Measurements from ENCODE around the gene BCL3.
A peak's percentile ranks its signal among the peaks of the same experiment; 100 is the strongest.

Gene BCL3

GRCh38 chr19:44788971-44789370 is 40.5 kb downstream of the BCL3 start:
- no peak for DNase-seq (ENCODE audit: low read depth in 2 of 2)

- no peak for DNase-seq (ENCODE audit: low read depth in 2 of 2)
Measured at GRCh38 chr19:44789943-44790483, 41.5 kb downstream of the BCL3 start.

- no peak for DNase-seq (ENCODE audit: low read depth in 2 of 2)
Measured at GRCh38 chr19:44792281-44792680, 43.8 kb downstream of the BCL3 start.

DNA sequence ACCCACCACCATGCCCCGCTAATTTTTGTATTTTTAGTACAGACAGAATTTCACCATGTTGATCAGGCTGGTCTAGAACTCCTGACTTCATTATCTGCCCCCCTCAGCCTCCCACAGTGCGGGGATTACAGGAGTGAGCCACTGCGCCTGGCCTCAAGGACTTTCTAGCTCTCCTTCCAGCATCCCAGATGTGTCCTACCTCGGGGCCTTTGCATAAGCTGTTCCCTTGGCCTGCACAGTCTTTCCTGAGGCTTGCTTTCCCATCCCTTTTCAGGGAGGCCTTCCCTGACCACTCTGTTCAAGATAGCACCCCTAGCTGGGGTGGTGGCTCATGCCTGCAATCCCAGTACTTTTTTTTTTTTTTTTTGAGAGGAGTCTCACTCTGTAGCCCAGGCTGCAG is 46.1 kb downstream of the BCL3 start:
- no peak for DNase-seq (ENCODE audit: low read depth in 2 of 2)

DNA sequence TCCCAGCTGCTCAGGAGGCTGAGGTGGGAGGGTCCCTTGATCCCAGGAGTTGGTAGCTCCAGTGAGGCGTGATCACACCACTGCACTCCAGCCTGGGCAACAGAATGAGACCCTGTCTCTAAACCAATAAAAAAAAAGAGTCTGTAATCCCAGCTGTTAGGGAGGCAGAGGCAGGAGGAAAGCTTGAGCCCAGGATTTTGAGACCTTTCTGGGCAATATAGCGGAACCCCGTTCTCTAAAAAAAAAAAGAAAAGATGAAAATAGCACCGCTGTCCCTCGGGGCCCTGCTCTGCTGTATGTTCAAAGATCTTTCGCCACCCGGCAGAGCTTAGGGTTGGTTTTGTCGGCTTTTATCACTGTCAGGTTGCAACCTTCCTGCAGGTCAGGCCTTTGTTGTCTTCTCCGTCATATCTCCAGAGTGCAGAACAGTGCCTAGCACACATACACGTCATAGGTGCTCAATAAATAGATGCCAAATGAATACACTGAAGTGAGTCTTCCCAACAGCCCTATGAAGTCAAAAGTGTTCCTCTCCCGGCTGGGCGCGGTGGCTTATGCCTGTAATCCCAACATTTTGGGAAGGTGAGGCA is 47.0 kb downstream of the BCL3 start:
- no peak for DNase-seq (ENCODE audit: low read depth in 2 of 2)

DNA sequence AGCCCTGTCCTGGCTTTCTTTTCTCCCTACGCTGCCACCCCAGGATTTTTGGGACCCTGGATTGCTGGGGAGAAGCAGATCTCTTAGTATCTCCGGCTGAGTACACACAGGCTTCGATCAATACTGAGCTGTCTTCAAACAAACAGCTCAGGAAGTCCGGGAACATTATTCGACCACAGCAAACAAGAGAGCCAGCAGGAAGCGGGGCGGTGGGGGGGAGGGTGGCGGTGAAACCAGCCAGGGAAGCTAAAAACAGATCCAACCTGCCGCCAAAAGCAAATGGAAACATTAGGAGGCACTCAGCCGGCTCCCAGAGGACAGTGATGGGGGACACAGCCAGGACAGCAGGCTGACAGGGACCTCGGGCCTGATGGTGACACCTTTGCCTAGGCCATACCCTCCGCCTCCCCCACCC is 48.2 kb downstream of the BCL3 start:
- no peak for DNase-seq (ENCODE audit: low read depth in 2 of 2)

DNA sequence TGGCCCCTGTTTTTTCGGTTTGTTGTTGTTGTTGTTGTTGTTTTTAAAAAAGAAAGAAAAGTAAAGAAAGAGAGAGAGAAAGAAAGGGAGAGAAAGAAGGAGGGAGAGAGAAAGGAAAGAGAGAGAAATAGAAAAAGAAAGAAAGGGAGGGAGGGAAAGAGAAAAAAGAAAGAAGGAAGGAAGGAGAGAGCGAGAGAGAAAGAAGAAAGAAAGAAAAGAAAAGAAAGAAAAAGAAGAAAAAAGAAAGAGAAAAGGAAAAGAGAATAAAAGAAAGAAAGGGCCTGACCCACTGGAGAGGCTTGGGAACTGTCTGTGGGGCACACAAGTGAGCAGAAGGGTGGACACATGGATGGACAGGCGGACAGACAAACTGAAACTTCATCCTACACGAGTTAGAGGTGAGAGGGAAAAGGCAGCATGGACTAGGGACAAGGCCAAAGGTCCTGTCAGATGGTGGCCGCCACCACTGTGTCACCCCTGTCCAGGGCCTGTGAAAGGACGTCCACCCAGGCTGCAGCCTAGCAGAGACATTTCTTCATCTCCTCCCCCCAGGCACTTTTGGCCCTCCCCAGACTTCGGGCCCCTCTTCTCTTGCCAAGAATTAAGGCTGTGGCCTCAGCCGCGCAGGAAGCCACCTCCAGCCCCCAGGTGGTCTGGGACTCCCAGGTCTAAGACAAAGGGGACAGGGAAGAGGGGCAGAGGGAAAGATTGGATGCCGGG is 51.3 kb downstream of the BCL3 start:
- DNase-seq (ENCODE audit: low read depth in 2 of 2): no peak

GRCh38 chr19:44800461-44800860 is 52.0 kb downstream of the BCL3 start:
- DNase-seq (ENCODE audit: low read depth in 2 of 2): peak; percentile 51 to 72

DNA sequence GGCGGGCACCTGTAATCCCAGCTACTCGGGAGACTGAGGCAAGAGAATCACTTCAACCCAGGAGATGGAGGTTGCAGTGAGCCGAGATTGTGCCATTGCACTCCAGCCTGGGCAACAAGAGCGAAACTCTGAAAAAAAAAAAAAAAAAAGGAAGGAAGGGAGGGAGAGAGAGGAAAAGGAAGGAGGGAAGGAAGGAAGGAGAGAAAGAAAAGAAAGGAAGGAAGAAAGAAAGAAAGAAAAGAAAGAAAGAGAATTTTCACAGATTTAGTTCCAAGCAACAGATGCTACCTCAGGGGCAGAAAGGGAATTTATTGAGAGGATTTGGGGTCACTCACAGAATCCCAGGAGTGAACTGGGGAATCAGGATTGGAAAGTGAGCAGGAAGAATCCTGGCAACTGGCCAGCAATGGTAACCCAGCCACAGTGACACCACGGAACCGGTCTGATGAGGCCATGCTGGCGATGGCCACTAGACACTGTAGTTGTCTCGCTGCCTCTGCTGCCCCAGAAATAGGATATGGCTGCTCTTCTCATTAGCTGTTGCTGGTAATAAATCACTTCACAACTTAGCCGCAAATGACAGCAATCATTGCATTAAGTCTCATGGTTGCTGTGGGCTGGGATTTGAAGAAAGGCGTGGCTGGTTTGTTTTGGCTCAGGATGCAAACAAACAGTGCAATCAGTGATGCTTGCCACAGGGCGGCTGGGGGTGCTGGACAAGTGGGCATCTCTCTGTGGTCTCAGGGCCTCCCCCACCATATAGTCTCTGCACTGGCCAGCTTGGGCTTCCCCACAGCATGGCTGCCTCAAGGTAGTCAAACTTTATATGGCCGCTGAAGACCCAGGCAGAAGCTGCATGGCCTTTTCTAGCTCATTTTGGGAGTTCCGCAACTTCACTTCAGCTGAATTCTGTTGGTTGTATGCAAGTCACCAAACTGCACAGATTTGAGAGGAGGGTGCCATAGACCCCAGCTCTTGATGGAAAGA is 55.2 kb downstream of the BCL3 start:
- DNase-seq (ENCODE audit: low read depth in 2 of 2): no peak

- no peak for DNase-seq (ENCODE audit: low read depth in 2 of 2)
Measured at GRCh38 chr19:44806291-44806690, 57.8 kb downstream of the BCL3 start.

DNA sequence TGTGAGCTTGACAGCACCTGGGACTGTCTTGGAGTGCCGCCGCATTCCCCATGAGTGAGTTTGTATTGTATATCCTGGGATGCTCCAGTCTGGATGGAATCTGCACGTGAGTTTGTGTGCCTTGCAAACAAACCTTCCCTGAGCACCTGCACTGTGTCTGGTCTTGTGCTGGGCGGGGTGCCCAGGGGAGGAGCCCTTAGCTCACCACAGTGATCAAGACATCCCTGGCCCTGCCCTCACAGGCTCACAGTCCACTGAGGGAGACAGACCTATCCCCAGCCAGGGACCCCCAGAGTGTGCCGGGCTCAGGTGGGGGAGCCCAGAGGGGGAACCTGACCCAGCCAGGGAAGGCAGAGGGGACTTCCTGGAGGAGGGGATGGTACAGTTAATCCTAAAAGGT is 58.7 kb downstream of the BCL3 start:
- no peak for DNase-seq (ENCODE audit: low read depth in 2 of 2)

- no peak for DNase-seq (ENCODE audit: low read depth in 2 of 2)
Measured at GRCh38 chr19:44807652-44808462, 59.3 kb downstream of the BCL3 start.

GRCh38 chr19:44808463-44809371 is 60.2 kb downstream of the BCL3 start, which contains the start of gene BCAM:
TSS of gene BCAM (plus strand) at chr19:44809103. CDS start at chr19:44809125, 22 bp downstream.
- DNase-seq (ENCODE audit: low read depth in 2 of 2): no peak
